NCI-H526 (cell line): Measurements from ENCODE around the gene NMNAT2.
A peak's percentile ranks its signal among the peaks of the same experiment; 100 is the strongest.
"Not testable (repeated sequence)": the region's sequence is repeated elsewhere in the genome, so short reads cannot be mapped to it uniquely, and the experiment has no call there.

Experiments used
- DNase-seq, 2 experiments: peaks; one replicate each; lab custom pipeline; 2025; lab: John Stamatoyannopoulos, UW

NMNAT2 gene

DNA sequence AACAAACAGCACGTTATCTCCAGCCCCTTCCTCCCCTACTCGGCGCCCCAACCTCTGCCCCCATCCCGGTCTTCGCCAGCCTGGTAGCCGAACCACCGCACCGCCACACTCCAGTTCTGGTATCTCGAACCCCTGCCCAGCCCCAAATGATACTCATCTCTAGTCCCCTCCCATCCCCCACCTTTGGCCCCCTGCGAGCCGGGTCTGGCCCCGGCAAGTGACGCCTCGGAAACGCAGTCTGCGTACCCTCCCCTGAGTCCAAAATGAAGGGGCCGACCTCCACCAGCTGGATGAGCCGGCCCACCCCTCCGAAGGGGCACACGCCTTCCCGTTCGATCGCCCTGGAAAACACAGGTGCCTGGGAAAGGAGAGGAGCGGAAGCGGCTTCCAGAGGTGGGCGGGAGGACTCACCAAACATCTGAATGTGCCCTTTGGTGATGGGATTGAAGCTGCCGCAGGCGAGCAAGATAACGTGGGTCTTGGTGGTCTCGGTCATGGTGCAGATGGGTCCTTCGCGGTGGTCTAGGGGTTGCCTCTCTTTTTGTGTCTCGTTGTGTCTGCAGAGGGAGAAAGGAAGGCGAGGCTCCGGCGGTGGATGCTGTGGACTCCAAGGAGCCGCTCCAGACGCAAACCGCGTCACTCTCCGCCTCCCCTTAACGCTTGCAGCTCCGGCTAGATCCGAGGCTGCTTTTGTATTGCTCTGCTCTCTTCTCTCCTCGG, at the start of gene NMNAT2:
NMNAT2 (minus strand) TSS at position 609 of the 720 bp plus-strand sequence; CDS start at position 496, 113 bp downstream.
- peak; percentile 94 to 96 for DNase-seq

DNA sequence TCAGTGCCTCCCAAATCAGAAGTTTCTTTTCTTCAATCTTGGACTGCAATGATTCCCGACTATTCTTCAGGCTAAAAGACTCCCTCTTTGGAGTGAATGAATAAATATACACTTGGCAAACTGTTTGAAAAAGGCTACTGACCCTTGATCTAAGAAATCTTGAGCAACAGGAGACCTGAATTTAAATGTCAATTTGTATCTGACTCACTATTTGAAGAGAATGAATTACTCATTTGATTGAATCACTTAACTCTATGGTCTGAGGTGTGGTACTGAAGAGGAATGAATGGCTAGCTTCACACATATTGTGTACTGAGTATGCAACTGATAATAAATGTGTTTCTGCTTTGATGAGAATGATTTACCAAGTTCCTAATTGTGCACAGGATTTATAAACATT, 49.5 kb upstream of the NMNAT2 start:
- DNase-seq, result no peak

DNA sequence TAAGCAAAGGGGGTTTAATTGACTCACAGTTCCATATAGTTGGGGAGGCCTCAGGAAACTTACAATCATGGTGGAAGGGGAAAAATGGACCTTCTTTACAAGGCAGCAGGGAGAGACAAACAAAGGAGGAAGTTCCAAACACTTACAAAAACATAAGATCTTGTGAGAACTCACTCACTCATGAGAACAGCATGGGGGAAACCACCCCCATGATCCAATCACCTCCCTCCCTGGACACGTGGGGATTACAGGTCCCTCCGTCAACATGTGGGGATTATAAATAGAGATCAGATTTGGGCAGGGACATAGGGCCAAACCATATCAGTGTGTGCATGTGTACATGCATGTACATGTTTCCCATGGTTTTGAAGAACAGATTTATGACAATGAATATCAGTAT, 48.6 kb upstream of the NMNAT2 start:
- no peak for DNase-seq

DNA sequence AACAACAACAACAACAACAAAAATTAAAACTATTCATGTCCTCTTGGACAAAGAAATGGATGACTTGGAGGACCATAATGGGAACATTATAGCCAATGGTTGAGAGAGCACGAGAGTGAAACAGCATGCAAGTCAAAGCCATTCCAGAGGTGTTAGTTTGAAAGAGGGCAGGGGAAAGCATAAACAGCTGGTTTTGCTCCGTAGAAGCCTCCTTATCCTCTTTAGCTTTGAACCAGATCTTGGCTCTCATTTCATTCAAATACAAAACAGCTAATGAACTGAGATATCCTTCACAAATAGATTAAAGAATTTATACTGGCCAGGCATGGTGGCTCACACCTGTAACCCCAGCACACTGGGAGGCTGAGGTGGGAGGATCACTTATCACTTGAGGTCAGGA, 45.4 kb upstream of the NMNAT2 start:
- no peak for DNase-seq

DNA sequence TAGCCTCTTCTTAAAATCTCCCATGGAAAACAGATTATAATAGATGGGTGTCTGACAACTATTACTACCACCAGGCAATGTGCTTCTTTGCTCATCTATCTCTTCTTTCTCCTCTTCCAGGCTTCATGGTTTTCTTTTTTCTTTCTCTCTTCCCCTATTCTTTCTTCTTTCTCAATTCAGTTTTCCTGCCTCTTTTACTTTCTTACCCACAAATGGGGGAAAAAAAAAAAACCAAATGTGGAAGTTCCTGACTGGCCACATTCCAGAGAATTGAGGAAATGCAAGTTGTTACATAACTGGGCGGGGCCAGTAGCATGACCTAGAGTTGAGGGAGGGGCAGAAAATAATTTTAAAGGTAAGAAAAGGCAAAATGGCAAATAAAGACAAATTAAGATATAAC, 43.2 kb upstream of the NMNAT2 start:
- no peak for DNase-seq

DNA sequence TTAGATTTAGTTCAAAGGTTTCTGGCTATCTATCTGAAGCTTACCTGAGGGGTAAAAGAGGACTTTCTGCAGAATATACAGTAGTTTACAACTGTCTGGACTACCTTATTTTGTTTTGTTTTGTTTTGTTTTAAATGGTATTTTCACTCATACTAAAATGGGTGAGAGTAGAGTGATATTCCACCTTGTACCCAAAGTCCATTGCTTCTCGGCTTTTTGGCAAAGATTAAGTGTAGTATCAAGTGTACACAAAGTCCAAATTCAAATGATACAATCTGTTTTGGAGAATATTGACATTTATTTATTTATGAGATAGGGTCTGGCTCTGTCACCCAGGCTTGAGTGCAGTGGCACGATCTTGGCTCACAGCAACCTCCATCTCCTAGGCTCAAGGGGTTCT, 42.4 kb upstream of the NMNAT2 start:
- DNase-seq, result no peak

DNA sequence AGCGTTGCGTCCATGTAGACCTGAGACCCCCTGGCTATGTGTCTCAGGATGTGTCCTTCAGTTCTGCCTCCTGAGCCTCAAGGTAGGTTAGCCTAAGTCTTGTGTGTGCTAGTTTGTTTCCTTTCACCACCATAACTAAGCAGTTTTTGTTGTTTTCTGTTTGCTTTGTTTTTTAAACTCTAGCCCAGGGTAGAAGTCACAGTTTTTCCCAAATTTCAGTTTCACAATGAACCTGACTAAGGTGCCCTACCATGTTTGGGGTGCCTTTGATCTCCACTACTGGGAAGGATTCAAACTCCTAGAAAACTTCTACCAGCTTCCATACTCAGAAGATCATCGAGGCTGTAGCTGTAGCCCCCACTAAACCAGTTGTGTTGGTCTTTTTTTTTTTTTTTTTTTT, 39.3 kb upstream of the NMNAT2 start:
- no peak for DNase-seq

DNA sequence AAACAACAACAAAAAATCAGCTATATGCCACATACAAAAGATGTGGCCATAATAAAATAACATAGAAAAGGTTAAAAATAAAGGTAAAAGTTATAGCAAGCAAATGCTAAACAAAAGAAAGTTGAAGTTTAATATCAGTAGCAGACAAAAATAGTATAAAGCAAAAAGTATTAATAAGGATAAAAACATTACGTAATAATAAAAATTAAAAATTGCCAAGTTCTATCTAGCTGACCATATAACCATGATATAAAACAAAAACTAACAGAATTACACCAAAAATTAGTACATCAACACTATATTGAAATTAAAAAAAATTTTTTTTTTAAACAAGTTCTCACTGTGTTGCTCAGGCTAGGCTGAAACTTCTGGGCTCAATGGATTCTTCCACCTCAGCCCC, 38.6 kb upstream of the NMNAT2 start:
- no peak for DNase-seq

DNA sequence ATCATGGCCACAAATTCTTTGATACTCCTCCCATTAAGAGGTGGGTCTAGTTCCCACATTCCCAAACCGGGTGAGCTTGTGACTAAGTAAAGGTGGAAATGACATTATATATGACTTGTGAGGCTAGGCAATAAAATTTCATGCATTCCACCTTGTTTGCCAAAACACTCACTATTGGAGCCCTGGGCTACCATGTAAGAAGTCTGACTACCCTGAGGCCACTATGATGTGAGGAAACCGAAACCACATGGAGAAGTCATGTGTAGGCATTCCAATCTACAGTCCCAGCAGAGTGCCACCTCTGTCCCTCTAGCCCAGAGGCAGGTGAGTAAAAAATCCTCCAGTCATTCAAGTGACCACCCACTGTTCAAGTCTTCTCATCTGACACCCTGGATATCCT, 36.2 kb upstream of the NMNAT2 start:
- DNase-seq, result no peak

DNA sequence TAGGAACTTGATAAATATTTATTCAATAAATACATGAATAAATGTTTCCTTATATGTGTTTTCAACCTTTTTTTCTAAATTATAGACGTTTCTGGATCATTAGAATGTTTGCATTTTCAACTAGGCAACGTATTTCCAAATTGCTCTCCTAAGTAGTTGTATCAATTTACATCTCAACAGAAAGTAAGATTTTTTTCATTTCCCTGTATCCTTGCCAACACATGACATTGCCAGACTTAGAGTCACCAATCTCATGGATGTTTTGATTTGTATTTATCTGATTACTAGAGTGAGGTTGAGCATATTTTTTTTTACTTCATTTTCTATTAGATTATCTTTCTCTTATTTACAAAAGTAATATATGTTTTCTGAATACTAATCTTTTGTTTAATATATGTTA, 31.9 kb upstream of the NMNAT2 start:
- no peak for DNase-seq

DNA sequence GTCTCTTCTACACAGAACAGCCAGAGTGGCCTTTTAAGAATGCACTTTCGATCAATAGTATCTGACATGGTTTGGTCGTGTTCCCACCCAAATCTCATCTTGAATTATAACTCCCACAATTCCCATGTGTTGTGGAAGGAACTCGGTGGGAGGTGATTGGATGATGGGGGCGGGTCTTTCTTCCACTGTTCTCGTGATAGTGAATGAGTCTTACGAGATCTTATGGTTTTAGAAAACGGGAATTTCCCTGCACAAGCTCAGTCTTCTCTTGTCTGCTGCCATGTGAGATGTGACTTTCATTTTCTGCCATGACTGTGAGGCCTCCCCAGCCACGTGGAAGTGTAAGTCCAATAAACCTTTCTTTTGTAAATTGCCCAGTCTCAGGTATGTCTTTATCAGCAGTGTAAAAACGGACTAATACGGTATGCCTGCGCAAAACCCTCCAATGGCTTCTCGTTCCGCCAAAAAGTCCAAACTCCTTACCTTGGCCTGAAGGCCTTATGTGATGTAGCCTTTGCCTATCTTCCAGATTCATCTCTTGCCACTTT, 31.1 kb upstream of the NMNAT2 start:
- DNase-seq, result no peak

DNA sequence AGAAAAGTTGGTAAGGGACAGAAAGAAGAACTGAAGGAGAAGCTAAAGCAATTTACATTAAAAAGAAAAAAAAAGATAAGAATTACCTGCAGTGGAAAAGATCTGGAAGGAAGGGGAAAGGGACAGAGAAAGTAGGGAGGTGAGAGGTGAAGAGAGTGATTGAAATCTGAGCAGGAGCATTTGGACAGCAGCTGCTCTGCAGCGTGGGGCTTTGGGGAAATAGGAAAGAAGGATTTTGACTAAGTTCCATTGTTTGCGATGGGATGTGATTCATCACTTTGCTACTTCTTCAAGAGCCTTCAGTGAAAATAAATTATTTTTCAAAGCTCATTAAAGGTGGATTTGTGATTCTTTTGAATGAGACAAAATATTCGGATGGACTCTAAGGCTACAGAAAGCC, 26.1 kb upstream of the NMNAT2 start:
- no peak for DNase-seq

DNA sequence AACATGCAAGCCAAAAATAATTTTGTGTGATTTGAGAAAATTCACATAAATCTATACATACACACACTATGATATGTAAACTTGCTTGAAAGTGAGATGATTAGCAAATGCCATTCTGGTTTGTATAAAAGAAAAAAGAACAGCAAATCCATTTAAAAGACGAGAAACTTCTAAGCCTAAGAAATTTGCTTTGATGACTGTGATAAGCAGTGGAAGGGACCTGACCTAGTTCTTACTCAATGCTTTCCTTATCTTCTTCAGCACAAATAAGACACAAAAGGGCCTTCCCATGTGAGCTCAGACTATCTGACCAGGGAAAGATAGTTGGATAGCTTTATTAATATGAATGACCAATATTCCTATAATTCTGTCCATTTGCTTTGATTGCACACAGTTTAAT, 25.3 kb upstream of the NMNAT2 start:
- DNase-seq, result no peak

DNA sequence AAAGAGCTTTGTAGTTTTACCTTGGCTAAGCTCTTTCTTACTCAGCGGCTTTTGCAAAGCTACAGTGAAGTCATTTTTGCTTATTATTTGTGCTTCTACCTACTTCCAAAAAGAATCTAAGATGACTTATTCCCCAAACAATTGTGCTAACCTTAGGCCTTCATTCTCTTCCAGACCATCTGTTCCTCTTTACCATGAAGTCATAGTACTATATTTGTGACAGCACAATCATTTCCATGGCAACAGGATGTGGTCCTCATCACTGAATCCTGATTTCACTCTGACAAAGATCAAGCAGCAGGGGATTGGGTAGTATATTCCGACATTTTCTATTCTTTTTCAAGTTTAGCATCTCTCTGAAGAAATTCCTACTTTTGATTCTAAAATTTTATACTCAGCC, 24.8 kb upstream of the NMNAT2 start:
- DNase-seq, result no peak

DNA sequence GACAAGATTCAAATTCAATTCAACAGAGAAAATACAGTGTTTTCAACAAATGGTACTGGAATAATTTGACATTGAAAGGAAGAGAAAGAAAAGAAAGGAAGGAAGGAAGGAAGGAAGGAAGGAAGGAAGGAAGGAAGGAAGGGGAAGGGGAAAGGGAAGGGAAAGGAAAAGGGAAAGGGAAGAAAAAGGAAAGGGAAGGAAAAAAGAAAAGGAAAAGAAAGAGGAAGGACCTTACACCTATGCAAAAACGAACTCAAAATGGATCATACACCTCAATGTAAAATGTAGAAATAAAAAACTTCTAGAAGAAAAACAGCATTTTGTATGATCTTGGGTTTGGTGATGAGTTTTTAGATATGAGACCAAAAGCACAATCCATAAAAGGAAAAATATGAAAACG, 19.9 kb upstream of the NMNAT2 start:
- no peak for DNase-seq

DNA sequence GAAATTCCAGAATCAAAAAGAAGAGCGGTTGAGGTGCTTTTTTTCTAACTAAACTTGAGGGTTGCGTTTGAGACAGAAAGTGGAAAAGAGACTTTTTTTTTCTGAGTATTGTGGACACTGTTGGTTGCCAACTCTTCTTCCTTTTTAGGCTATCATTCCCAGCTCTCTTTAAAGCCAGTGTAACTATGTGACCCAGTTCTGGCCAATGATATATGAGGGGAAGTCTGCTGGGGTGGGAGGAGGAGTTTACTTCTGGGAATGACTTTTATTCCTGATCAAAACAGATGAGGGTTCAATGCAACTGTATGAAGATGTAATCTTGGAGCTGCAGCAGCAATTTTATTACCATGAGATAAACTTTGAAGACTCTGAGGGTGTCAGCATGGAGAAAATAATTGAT, 17.3 kb upstream of the NMNAT2 start:
- DNase-seq, result no peak

DNA sequence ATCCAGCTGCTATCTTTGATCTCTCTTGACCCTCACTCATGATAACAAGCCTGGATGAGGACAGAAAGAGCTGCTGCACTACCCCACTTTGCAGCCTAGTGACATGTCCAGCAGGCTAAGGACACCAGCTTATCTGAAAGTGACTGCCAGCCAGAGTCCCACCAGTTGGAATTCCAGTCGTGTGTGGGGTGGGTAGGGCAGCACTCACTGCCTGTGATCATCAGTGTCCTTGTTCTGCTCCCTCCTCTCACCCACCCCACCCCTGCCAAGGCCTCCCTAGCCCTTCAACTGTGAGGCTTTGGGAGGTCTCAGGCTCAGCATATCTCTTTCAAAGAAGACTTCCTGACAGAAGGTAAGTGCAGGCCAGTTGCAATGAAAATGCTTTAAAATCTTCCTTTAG, 15.5 kb upstream of the NMNAT2 start:
- no peak for DNase-seq

DNA sequence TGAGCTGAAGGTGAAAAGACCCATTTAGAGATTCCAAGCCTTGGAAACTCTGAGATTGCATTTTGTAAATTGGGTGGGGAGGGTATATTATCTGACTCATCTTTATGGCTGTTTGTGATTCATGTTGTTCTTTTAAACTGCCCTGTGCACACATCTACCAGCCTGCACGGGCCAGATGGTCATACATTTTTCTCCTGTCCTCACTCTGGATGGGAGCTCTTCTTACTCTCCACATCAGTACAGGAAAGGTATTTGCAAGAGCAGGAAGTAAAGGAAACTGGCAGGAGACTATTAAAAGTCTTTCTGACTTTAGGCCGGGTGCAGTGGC, 14.3 kb upstream of the NMNAT2 start:
- DNase-seq, result no peak

DNA sequence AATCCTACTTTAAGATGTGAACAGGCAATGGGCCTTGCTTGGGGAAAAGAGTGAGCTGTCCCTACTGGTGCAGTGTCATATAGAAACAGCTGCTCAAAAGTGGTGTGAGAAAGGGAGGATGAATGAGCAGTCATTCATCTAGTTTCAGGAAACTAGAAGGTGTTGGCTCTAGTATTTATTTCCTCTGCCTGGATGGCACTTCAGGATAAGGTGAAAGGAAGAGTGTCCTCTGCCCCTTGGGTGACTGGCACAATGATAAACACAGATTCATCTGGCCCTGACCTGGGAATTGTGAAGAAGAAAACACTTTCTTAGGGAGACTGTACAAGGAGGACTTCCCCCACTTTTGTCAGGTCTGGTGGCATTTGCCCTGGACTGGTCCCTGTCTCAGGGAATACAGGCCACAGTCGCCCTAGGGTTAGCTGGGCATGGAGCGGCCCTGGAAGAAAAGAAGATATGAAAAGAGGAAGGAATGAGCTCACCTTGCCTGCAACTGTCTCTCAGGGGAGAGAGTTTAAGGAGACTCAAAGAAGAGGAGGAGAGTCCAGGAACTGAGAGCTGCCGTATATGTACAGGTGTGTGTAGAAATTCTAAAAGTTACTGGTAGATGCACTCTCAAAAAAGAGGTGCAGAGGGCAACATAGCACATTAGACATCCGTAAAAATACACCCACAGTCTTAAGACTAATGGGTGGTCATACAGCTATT, 13.8 kb upstream of the NMNAT2 start:
- no peak for DNase-seq

DNA sequence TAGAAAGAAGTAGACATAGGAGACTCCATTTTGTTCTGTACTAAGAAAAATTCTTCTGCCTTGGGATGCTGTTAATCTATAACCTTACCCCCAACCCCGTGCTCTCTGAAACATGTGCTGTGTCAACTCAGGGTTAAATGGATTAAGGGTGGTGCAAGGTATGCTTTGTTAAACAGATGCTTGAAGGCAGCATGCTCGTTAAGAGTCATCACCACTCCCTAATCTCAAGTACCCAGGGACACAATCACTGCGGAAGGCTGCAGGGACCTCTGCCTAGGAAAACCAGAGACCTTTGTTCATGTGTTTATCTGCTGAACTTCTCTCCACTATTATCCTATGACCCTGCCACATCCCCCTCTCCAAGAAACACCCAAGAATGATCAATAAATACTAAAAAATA, 9.4 kb upstream of the NMNAT2 start:
- not testable (repeated sequence) for DNase-seq

DNA sequence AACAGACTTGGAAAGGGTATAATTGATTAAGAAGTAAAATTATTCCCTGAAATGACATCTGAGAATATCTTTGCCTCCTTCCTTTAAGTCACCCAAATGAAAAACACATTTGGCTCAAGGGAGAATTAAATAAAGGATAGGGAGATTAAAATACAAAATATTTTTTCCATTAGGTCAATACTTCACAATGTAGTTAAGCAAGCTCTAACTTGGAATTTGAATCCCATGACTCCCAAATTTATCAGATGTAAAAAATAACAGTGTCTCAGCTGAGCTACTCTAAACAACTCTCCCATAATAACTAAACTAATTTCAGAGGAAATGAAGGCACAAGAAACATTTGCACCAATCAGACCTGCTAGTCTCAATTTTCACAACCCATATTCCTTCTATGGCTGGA, 6.5 kb upstream of the NMNAT2 start:
- no peak for DNase-seq

DNA sequence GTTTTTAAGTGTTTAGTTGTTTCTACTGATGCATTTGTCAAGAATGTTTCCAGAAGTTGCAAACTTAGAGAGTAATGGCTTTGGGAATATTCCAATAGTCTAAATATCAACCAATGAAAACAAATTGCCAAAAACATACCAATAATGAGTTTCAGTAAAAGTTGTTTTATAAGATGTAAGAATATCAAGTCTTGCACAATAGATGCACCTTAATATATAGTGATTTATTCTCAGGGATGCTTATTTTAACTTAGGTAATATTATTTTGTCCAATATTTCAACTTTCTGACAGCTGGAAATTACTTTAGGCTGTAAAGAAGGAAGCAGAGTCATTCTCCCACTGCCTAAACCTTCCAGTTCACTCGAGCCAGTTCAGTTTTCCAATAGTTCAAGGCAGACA, 5.4 kb upstream of the NMNAT2 start:
- no peak for DNase-seq

DNA sequence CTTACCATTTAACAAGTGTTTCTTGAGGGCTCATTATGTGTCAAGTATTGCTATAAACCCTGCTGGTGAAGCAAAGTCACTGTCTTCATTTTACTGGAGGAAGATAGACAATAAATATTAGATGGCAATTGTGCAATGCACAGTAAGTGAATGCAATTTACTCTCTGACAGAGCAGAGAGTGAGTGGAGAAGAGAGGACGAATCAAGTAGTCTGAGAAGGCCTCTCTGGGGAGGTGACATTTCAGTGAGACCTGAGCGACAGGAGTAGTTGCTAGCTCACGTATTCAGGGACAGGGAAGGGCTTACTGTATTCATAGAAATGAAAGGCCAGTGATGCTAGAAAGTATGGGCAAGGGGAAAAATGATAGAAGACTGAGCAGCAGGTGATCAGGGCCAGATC, 1.2 kb upstream of the NMNAT2 start:
- DNase-seq, result peak in 1 of 2 experiments; percentile 64

DNA sequence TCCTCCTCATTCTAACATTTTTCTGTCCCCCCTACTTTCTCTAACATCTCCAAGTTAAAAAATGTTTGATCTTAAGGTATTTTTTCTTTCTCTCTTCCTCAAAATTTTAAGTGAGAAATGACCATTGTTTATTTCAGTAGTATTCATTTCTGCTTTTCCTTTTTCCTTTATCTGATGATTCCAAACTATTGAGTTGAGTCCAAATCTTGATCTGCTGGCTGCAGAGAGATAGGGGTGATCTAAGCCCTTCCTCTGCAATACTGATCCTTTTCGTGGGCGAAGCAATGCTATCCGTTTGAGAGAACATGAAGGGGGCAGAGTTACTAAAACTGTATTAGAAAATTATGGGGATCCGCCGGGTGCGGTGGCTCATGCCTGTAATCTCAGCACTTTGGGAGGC, 516 bp upstream of the NMNAT2 start:
- DNase-seq, result no peak
